Panc1 (cell line): ENCODE measurements around the gene DGKD. TPM values are rescaled to one million over a fixed set of nuclear protein-coding genes. Genes with fewer than 3 reads are reported as not detected.

Experiments
- ATAC-seq: fragments of 200-7000 bp; cut with Tn5 transposase; 2 replicates; pipeline ENCODE4 v1.9.1; 2020; ENCODE audit warnings: mild to moderate bottlenecking, moderate library complexity
- BruUV-seq: library from RNA; stranded (reverse); fragments of 400-500 nt; replicated peaks from 2 replicates; lab custom pipeline; 2021; lab: Mats Ljungman, UMichigan
- CTCF ChIA-PET: fragments of 300-600 bp; sonication (Branson Sonifier 250); formaldehyde crosslinking; loops from one replicate; lab custom pipeline; 2022; ENCODE audit warnings: antibody characterized with exemption; lab: Charles Lee
- POLR2A ChIA-PET: fragments of 300-600 bp; sonication (Branson Sonifier 250); formaldehyde crosslinking; loops from one replicate; lab custom pipeline; 2022; ENCODE audit warnings: antibody characterized with exemption; lab: Charles Lee
- DNase-seq: peaks from one replicate; pipeline ENCODE4 v3.0.0-alpha.2; 2010; ENCODE audit warnings: low read depth, low spot score
- H3K27ac ChIP-seq: 2 replicates; pipeline ENCODE4 v1.5.1; 2011; ENCODE audit warnings: mild to moderate bottlenecking, low read length, inconsistent platforms
- H3K27me3 ChIP-seq: fragments of 200-500 bp; sonication (Bioruptor generic); 2 replicates; pipeline ENCODE4 v1.6.0; 2014; ENCODE audit warnings: low read length, inconsistent platforms; ENCODE audit not compliant: control insufficient read depth, insufficient read depth
- H3K36me3 ChIP-seq: fragments of 200-500 bp; sonication (Bioruptor generic); 2 replicates; pipeline ENCODE4 v1.5.1; 2014; ENCODE audit warnings: inconsistent platforms, mild to moderate bottlenecking, low read length, moderate library complexity; ENCODE audit not compliant: control insufficient read depth, insufficient read depth
- H3K4me1 ChIP-seq: 2 replicates; pipeline ENCODE4 v1.5.1; 2011; ENCODE audit warnings: inconsistent platforms, mild to moderate bottlenecking, low read length, moderate library complexity; ENCODE audit not compliant: control insufficient read depth, insufficient read depth
- H3K4me3 ChIP-seq, 2 experiments: 2 replicates each; pipeline ENCODE4 v1.5.1; 2011 to 2012; ENCODE audit warnings: low read depth in 2 of 2, low read length in 2 of 2, mild to moderate bottlenecking in 2 of 2, inconsistent platforms in 1 of 2, moderate library complexity in 1 of 2
- H3K9me3 ChIP-seq: fragments of 200-500 bp; sonication (Bioruptor generic); 2 replicates; pipeline ENCODE4 v1.5.1; 2014; ENCODE audit warnings: low read depth, mild to moderate bottlenecking, inconsistent platforms, low read length, moderate library complexity; ENCODE audit not compliant: control insufficient read depth, insufficient read depth
- POLR2AphosphoS5 ChIP-seq: IDR thresholded peaks from 2 replicates; pipeline ENCODE4 v1.6.1; 2012; ENCODE audit warnings: mild to moderate bottlenecking, low read depth, low read length, moderate library complexity
- SIN3A ChIP-seq: IDR thresholded peaks from 2 replicates; pipeline ENCODE4 v1.6.1; 2012; ENCODE audit warnings: low read depth, mild to moderate bottlenecking, low read length, moderate library complexity, borderline replicate concordance; ENCODE audit not compliant: insufficient read depth
- TCF7L2 ChIP-seq: IDR thresholded peaks from 2 replicates; pipeline ENCODE4 v1.6.1; 2011; ENCODE audit warnings: mild to moderate bottlenecking, low read depth, low read length, inconsistent platforms
- in situ Hi-C: cut with HindIII; loops from 2 replicates; pipeline ENCODE4 v1.10.0; 2016; ENCODE audit warnings: low sequenced_read_pairs, low pct_unique_long_range_greater_than_20kb
- intact Hi-C: fragments of 100-400 bp; cut with micrococcal nuclease; formaldehyde crosslinking; loops from one replicate; pipeline ENCODE4 v1.10.0; 2022; ENCODE audit not compliant: unreplicated experiment
- total RNA-seq: library from RNA; stranded (reverse); gene quantifications from one replicate; pipeline ENCODE4 v1.2.1, GENCODE V29; 2021; ENCODE audit not compliant: unreplicated experiment
- TF ChIP-seq, protein P1 (sequence below), 2 experiments: IDR thresholded peaks; 2 replicates each; pipeline ENCODE4 v1.6.1; 2011 to 2012; ENCODE audit warnings: low read depth in 2 of 2, control low read depth in 1 of 2, low read length in 1 of 2, mild to moderate bottlenecking in 1 of 2, moderate library complexity in 1 of 2; ENCODE audit not compliant: insufficient read depth in 1 of 2
- TF ChIP-seq, protein P2 (sequence below): fragments of 450-650 bp; IDR thresholded peaks from 2 replicates; pipeline ENCODE4 v1.5.1; 2017; ENCODE audit warnings: mild to moderate bottlenecking

The DGKD gene
- total RNA-seq, 1 experiment from 2014 or later, result 89.0 TPM

DNA sequence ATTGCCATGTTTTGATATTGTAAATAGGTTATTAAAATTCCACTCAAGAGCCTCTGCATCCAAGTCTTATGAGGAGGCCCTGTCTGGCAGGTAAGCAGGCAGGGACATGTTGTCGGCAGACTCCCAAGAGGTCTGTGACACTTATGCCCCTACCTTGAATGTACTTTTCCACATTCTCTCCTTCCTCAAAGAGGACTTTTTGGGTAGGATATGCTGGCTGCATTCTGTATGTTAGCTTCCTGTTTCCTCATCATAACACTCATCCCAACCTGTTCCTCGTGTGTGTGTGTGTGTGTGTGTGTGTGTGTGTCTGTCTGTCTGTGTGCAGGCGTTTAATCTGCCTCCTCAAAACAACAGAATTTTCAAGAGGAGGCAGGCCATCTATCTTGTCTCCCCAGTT lies 137.0 kb downstream of the DGKD start:
- DNase-seq, result no peak
- no peaks in the 10 kb centered on the region for H3K9me3 ChIP-seq
- H3K4me1 ChIP-seq, result peaks cover 18% of the 10 kb centered on the region
- no TSS peak for BruUV-seq
- in situ Hi-C loops (no loop called here), intact Hi-C loops (no loop called here)
- ChIA-PET POLR2A (no interaction called here), CTCF (no interaction called here)
- H3K27me3 ChIP-seq, result no peaks in the 10 kb centered on the region
- no peak for TF ChIP-seq SIN3A
- TF ChIP-seq, protein P1, sequence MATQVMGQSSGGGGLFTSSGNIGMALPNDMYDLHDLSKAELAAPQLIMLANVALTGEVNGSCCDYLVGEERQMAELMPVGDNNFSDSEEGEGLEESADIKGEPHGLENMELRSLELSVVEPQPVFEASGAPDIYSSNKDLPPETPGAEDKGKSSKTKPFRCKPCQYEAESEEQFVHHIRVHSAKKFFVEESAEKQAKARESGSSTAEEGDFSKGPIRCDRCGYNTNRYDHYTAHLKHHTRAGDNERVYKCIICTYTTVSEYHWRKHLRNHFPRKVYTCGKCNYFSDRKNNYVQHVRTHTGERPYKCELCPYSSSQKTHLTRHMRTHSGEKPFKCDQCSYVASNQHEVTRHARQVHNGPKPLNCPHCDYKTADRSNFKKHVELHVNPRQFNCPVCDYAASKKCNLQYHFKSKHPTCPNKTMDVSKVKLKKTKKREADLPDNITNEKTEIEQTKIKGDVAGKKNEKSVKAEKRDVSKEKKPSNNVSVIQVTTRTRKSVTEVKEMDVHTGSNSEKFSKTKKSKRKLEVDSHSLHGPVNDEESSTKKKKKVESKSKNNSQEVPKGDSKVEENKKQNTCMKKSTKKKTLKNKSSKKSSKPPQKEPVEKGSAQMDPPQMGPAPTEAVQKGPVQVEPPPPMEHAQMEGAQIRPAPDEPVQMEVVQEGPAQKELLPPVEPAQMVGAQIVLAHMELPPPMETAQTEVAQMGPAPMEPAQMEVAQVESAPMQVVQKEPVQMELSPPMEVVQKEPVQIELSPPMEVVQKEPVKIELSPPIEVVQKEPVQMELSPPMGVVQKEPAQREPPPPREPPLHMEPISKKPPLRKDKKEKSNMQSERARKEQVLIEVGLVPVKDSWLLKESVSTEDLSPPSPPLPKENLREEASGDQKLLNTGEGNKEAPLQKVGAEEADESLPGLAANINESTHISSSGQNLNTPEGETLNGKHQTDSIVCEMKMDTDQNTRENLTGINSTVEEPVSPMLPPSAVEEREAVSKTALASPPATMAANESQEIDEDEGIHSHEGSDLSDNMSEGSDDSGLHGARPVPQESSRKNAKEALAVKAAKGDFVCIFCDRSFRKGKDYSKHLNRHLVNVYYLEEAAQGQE (IDR thresholded peaks at IDR 0.05; ENCODE audit: insufficient read depth in 1 of 2, low read depth in 2 of 2, low read length in 1 of 2), result no peak
- TF ChIP-seq POLR2AphosphoS5, result no peak
- no peak for TF ChIP-seq TCF7L2
- TF ChIP-seq, protein P2, sequence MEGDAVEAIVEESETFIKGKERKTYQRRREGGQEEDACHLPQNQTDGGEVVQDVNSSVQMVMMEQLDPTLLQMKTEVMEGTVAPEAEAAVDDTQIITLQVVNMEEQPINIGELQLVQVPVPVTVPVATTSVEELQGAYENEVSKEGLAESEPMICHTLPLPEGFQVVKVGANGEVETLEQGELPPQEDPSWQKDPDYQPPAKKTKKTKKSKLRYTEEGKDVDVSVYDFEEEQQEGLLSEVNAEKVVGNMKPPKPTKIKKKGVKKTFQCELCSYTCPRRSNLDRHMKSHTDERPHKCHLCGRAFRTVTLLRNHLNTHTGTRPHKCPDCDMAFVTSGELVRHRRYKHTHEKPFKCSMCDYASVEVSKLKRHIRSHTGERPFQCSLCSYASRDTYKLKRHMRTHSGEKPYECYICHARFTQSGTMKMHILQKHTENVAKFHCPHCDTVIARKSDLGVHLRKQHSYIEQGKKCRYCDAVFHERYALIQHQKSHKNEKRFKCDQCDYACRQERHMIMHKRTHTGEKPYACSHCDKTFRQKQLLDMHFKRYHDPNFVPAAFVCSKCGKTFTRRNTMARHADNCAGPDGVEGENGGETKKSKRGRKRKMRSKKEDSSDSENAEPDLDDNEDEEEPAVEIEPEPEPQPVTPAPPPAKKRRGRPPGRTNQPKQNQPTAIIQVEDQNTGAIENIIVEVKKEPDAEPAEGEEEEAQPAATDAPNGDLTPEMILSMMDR, result no peak
- peak overlapping the region; percentile 61; the same call in 1 of the 2 replicates for H3K27ac ChIP-seq
- no peak for ATAC-seq
- H3K36me3 ChIP-seq, result peaks cover 5% of the 10 kb centered on the region; the same call in 1 of the 2 replicates
- no peak overlapping the region for H3K4me3 ChIP-seq

DNA sequence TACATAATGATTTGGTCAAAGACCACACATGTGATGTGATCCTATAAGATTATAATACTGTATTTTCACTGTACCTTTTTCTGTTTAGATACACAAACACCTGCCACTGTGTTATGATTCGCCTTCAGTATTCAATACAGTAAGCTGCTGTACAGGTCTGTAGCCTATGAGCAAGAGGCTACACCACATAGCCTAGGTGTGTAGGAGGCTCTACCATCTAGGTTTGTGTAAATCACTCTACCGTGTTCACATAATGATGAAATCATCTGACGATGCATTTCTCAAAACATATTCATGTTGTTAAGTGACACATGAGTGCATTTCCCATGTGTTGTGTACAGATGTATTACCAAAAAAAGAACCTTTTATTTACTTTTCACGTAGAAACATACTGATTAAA lies 137.8 kb downstream of the DGKD start:
- no peak for TF ChIP-seq SIN3A
- TF ChIP-seq TCF7L2, result no peak
- TF ChIP-seq, protein P2, result no peak
- no peak for TF ChIP-seq POLR2AphosphoS5
- TF ChIP-seq, protein P1 (IDR thresholded peaks at IDR 0.05; ENCODE audit: insufficient read depth in 1 of 2, low read depth in 2 of 2, low read length in 1 of 2), result no peak
- ATAC-seq, result no peak
- POLR2A ChIA-PET, result no interaction called here
- no peaks in the 10 kb centered on the region for H3K27me3 ChIP-seq
- H3K4me3 ChIP-seq, result no peak overlapping the region
- H3K27ac ChIP-seq, result no peak overlapping the region; the same call in 1 of the 2 replicates
- no TSS peak for BruUV-seq
- peaks cover 10% of the 10 kb centered on the region for H3K4me1 ChIP-seq
- DNase-seq, result no peak
- peaks cover 6% of the 10 kb centered on the region; the same call in 1 of the 2 replicates for H3K36me3 ChIP-seq
- CTCF ChIA-PET, result no interaction called here
- in situ Hi-C loops (no loop called here), intact Hi-C loops (no loop called here)
- no peaks in the 10 kb centered on the region for H3K9me3 ChIP-seq
